ENCODE results near the gene CDH24. TPM values are rescaled to one million over a fixed set of nuclear protein-coding genes. Genes with fewer than 3 reads are reported as not detected.

CDH24 gene
- total and polyA plus RNA-seq, 2 of the 8 experiments (the other 6 are each of a cell fraction or from before 2014, with no cell fraction given) = 18.1 to 27.6 TPM

GRCh38 chr14:23021889-23022442, 35.4 kb downstream of the CDH24 start:
- H3K4me2 ChIP-seq (ENCODE audit: insufficient read depth in 1 of 2, low read depth in 2 of 2, low read length in 2 of 2) = no peak overlapping the region
- no peaks in the 10 kb centered on the region for H3K79me1 ChIP-seq (ENCODE audit: low read depth, low read length)
- peaks cover 0 to 3% of the 10 kb centered on the region in 2 experiments for H4K20me1 ChIP-seq (replicated peaks in 1 of 2; ENCODE audit: control insufficient read depth in 1 of 2, insufficient read depth in 2 of 2, low read length in 2 of 2)
- no peak overlapping the region for H2BK12ac ChIP-seq (ENCODE audit: low read depth, low read length)
- DNase-seq (ENCODE audit: low read depth in 1 of 2, low spot score in 2 of 2) (no peak), FAIRE-seq (no peak)
- no peak overlapping the region for H3K56ac ChIP-seq (replicated peaks; ENCODE audit: insufficient read length, low read depth, low read length)
- no peak overlapping the region for H2BK5ac ChIP-seq (ENCODE audit: low read depth, low read length)
- WGBS, 2 experiments (ENCODE audit: extremely low coverage in 1 of 2, insufficient coverage in 1 of 2, insufficient read length in 1 of 2, insufficient replicate concordance in 2 of 2, low coverage in 1 of 2, low lambda C conversion rate in 2 of 2, missing lambda C conversion rate in 1 of 2) = 75 to 100% methylated on average over 1 to 7 of the region's 7 CpGs
- H4K8ac ChIP-seq (ENCODE audit: extremely low read depth, insufficient read depth, low read length) = no peak overlapping the region
- no peaks in the 10 kb centered on the region for H3K9me3 ChIP-seq (ENCODE audit: insufficient read depth in 2 of 2, low read depth in 1 of 2, low read length in 1 of 2)
- H3K14ac ChIP-seq (ENCODE audit: insufficient read length) = no peak overlapping the region
- TF ChIP-seq RAD21 (IDR thresholded peaks at IDR 0.05 in 1 of 2, conservative IDR thresholded peaks at IDR 0.05 in 1 of 2; ENCODE audit: low read depth in 2 of 2, low read length in 2 of 2) = no peak
- no peak for TF ChIP-seq RFX5 (IDR thresholded peaks at IDR 0.05; ENCODE audit: borderline replicate concordance, low read depth, low read length)
- TF ChIP-seq CHD2 (IDR thresholded peaks at IDR 0.05; ENCODE audit: low read length) = no peak
- TF ChIP-seq NANOG (IDR thresholded peaks at IDR 0.05; ENCODE audit: insufficient read depth, low read depth, low read length, poor library complexity, severe bottlenecking) = no peak
- TF ChIP-seq BACH1 (IDR thresholded peaks at IDR 0.05; ENCODE audit: low read length) = no peak
- no peak for TF ChIP-seq ASH2L (IDR thresholded peaks at IDR 0.05; ENCODE audit: low read length)
- no peak for TF ChIP-seq E2F6 (IDR thresholded peaks at IDR 0.05)
- TF ChIP-seq SIN3A (conservative IDR thresholded peaks at IDR 0.05 in 1 of 2, IDR thresholded peaks at IDR 0.05 in 1 of 2; ENCODE audit: low read depth in 1 of 2, low read length in 2 of 2) = no peak
- TF ChIP-seq SIX5 (IDR thresholded peaks at IDR 0.05; ENCODE audit: low read depth, low read length) = no peak
- no peak for TF ChIP-seq JUN (IDR thresholded peaks at IDR 0.05; ENCODE audit: low read depth, low read length)
- no peak overlapping the region for H3K18ac ChIP-seq (ENCODE audit: extremely low read depth, low read length)
- H3K79me2 ChIP-seq (ENCODE audit: control insufficient read depth in 1 of 2, insufficient read depth in 2 of 2, low read length in 2 of 2) = no peaks in the 10 kb centered on the region
- no peaks in the 10 kb centered on the region for H3K27me3 ChIP-seq (replicated peaks in 1 of 4; ENCODE audit: control insufficient read depth in 3 of 4, extremely low read depth in 1 of 4, insufficient read depth in 3 of 4, low read length in 3 of 4)
- no peak overlapping the region for H3K9ac ChIP-seq (replicated peaks in 1 of 4; ENCODE audit: extremely low read depth in 1 of 4, low read depth in 3 of 4, low read length in 3 of 4)
- H4K5ac ChIP-seq (ENCODE audit: insufficient read length, low read depth, low read length) = no peak overlapping the region
- no peak overlapping the region for H3K4ac ChIP-seq (replicated peaks; ENCODE audit: insufficient read length, low read depth, low read length)
- no peaks in the 10 kb centered on the region; the same call in 1 of the 2 replicates for H3K23me2 ChIP-seq (ENCODE audit: low read depth, low read length)
- no peak overlapping the region for H2BK120ac ChIP-seq (replicated peaks; ENCODE audit: low read depth, low read length)
- H2BK20ac ChIP-seq (ENCODE audit: low read length) = no peak overlapping the region
- H3K23ac ChIP-seq (ENCODE audit: insufficient read length) = no peak overlapping the region
- H3K27ac ChIP-seq (ENCODE audit: low read depth, low read length) = no peak overlapping the region
- CTCF ChIA-PET (ENCODE audit: partially characterized antibody) = interaction anchor here (1.0 to 11.9 kb wide), 9 partner anchors 9 to 47 kb away, joined by 3 to 103 read pairs (median 5); partner anchors contain the start of genes AJUBA, CDH24 and PSMB11
- no peak overlapping the region for H4K91ac ChIP-seq (replicated peaks; ENCODE audit: insufficient read length, low read length)
- peaks cover 0 to 3% (median under 1%) of the 10 kb centered on the region in 4 experiments; a peak in 1 of 7 replicates for H3K4me1 ChIP-seq (replicated peaks in 1 of 4; ENCODE audit: control insufficient read depth in 3 of 4, insufficient read depth in 4 of 4, low read length in 3 of 4)
- POLR2A ChIA-PET (ENCODE audit: partially characterized antibody) = interaction anchor here (0.7 to 11.2 kb wide), 7 partner anchors 9 to 27 kb away, joined by 3 to 99 read pairs (median 5); partner anchors contain the start of gene PSMB5
- peaks cover 3 to 15% (median 9%) of the 10 kb centered on the region in 4 experiments; a peak in 6 of 8 replicates for H3K36me3 ChIP-seq (ENCODE audit: control insufficient read depth in 2 of 4, insufficient read depth in 4 of 4, low read length in 3 of 4)
- H2AK5ac ChIP-seq (ENCODE audit: low read depth, low read length) = no peak overlapping the region
- no peak overlapping the region for H2AFZ ChIP-seq (ENCODE audit: low read length)
- H3K4me3 ChIP-seq (ENCODE audit: extremely low read depth in 1 of 4, insufficient read depth in 2 of 4, low read depth in 3 of 4, low read length in 4 of 4) = no peak overlapping the region
- H2BK15ac ChIP-seq (ENCODE audit: low read length) = no peak overlapping the region

Data from H1 (cell line).